ENCODE measurements around the gene CNPY1. TPM values are rescaled to one million over a fixed set of nuclear protein-coding genes. Genes with fewer than 3 reads are reported as not detected.

The CNPY1 gene
- total and polyA plus RNA-seq, 2 of the 8 experiments (the other 6 are each of a cell fraction or from before 2014, with no cell fraction given): not detected

- Histone ChIP-seq H3K9ac (replicated peaks in 1 of 4; ENCODE audit: extremely low read depth in 1 of 4, low read depth in 3 of 4, low read length in 3 of 4) (no peak overlapping the region), H2BK5ac (ENCODE audit: low read depth, low read length) (0 out of 2 replicates have a peak overlapping the region, but pooled peaks have one; percentile 1), H3K4me1 (replicated peaks in 1 of 4; ENCODE audit: control insufficient read depth in 3 of 4, insufficient read depth in 4 of 4, low read length in 3 of 4) (peaks cover 0 to 8% (median 7%) of the 10 kb centered on the region in 4 experiments; a peak in 5 of 7 replicates), H3K27ac (ENCODE audit: low read depth, low read length) (no peak overlapping the region), H2BK120ac (replicated peaks; ENCODE audit: low read depth, low read length) (no peak overlapping the region), H3K23me2 (ENCODE audit: low read depth, low read length) (peaks cover 3% of the 10 kb centered on the region; the same call in 1 of the 2 replicates), H3K23ac (ENCODE audit: insufficient read length) (no peak overlapping the region), H3K36me3 (ENCODE audit: control insufficient read depth in 2 of 4, insufficient read depth in 4 of 4, low read length in 3 of 4) (no peaks in the 10 kb centered on the region), H3K18ac (ENCODE audit: extremely low read depth, low read length) (no peak overlapping the region), H2AFZ (ENCODE audit: low read length) (no peak overlapping the region), H4K8ac (ENCODE audit: extremely low read depth, insufficient read depth, low read length) (no peak overlapping the region; the same call in 1 of the 2 replicates), H3K4ac (replicated peaks; ENCODE audit: insufficient read length, low read depth, low read length) (no peak overlapping the region), H2BK15ac (ENCODE audit: low read length) (peak overlapping the region; percentile 4; the same call in 1 of the 2 replicates), H4K5ac (ENCODE audit: insufficient read length, low read depth, low read length) (no peak overlapping the region), H3K79me1 (ENCODE audit: low read depth, low read length) (0 out of 2 replicates have a peak, but pooled peaks cover 2% of the 10 kb centered on the region), H3K27me3 (replicated peaks in 1 of 4; ENCODE audit: control insufficient read depth in 3 of 4, extremely low read depth in 1 of 4, insufficient read depth in 3 of 4, low read length in 3 of 4) (peaks cover 29 to 68% (median 57%) of the 10 kb centered on the region in 4 experiments), H3K9me3 (ENCODE audit: insufficient read depth in 2 of 2, low read depth in 1 of 2, low read length in 1 of 2) (no peaks in the 10 kb centered on the region; a peak in 1 of 4 replicates), H3K4me3 (ENCODE audit: extremely low read depth in 1 of 4, insufficient read depth in 2 of 4, low read depth in 3 of 4, low read length in 4 of 4) (peak overlapping the region; percentile 17 to 55 (median 26); a peak in 4 of 8 replicates), H3K56ac (replicated peaks; ENCODE audit: insufficient read length, low read depth, low read length) (no peak overlapping the region), H2AK5ac (ENCODE audit: low read depth, low read length) (no peak overlapping the region), H4K20me1 (replicated peaks in 1 of 2; ENCODE audit: control insufficient read depth in 1 of 2, insufficient read depth in 2 of 2, low read length in 2 of 2) (peaks cover 2 to 10% of the 10 kb centered on the region in 2 experiments), H2BK20ac (ENCODE audit: low read length) (no peak overlapping the region), H2BK12ac (ENCODE audit: low read depth, low read length) (no peak overlapping the region), H3K14ac (ENCODE audit: insufficient read length) (no peak overlapping the region), H3K4me2 (ENCODE audit: insufficient read depth in 1 of 2, low read depth in 2 of 2, low read length in 2 of 2) (peak overlapping the region; percentile 60 to 82), H4K91ac (replicated peaks; ENCODE audit: insufficient read length, low read length) (no peak overlapping the region), H3K79me2 (ENCODE audit: control insufficient read depth in 1 of 2, insufficient read depth in 2 of 2, low read length in 2 of 2) (no peaks in the 10 kb centered on the region)
- ChIA-PET CTCF (ENCODE audit: partially characterized antibody) (interaction anchor here (0.6 to 5.6 kb wide), 26 partner anchors 11 to 1436 kb away, joined by 3 to 52 read pairs (median 4); partner anchors contain the start of gene CNPY1), POLR2A (ENCODE audit: partially characterized antibody) (no interaction called here)
- DNase-seq (ENCODE audit: low read depth in 1 of 2, low spot score in 2 of 2) (peak; percentile 23 to 89), FAIRE-seq (no peak)
- TF ChIP-seq HDAC6 (IDR thresholded peaks at IDR 0.05; ENCODE audit: low read depth, low read length) (no peak), KDM1A (IDR thresholded peaks at IDR 0.05; ENCODE audit: borderline replicate concordance, low read length) (peak; percentile 77; the same call in 1 of the 2 replicates), RAD21 (IDR thresholded peaks at IDR 0.05 in 1 of 2, conservative IDR thresholded peaks at IDR 0.05 in 1 of 2; ENCODE audit: low read depth in 2 of 2, low read length in 2 of 2) (peak; percentile 70 to 83), CTCF (IDR thresholded peaks at IDR 0.05; ENCODE audit: control extremely low read depth in 1 of 3, insufficient read depth in 1 of 3, low read depth in 1 of 3, low read length in 3 of 3) (peak; percentile 79 to 91 (median 87))
- 43% methylated on average over 26 of the region's 27 CpGs; no CpG with 5 or more reads in 1 of the 2 experiments for WGBS, 2 experiments (ENCODE audit: extremely low coverage in 1 of 2, insufficient coverage in 1 of 2, insufficient read length in 1 of 2, insufficient replicate concordance in 2 of 2, low coverage in 1 of 2, low lambda C conversion rate in 2 of 2, missing lambda C conversion rate in 1 of 2)
These were observed 12.3 kb downstream of the CNPY1 start for GRCh38 chr7:155533827-155534690.

Measured in H1 (cell line).